PC-3 (cell line): Measurements from ENCODE around the gene RAB11FIP4. TPM values are rescaled to one million over a fixed set of nuclear protein-coding genes. Genes with fewer than 3 reads are reported as not detected.

Experiments used
- ATAC-seq: fragments of 200-7000 bp; cut with Tn5 transposase; 2 replicates; pipeline ENCODE4 v1.9.1; 2020; ENCODE audit warnings: mild to moderate bottlenecking, moderate library complexity
- BruUV-seq: library from RNA; stranded (reverse); fragments of 400-500 nt; replicated peaks from 2 replicates; lab custom pipeline; 2021; lab: Mats Ljungman, UMichigan
- CTCF ChIA-PET: fragments of 300-600 bp; sonication (Branson Sonifier 250); formaldehyde crosslinking; loops from one replicate; lab custom pipeline; 2022; ENCODE audit warnings: antibody characterized with exemption; lab: Charles Lee
- POLR2A ChIA-PET: fragments of 300-600 bp; sonication (Branson Sonifier 250); formaldehyde crosslinking; loops from one replicate; lab custom pipeline; 2022; ENCODE audit warnings: antibody characterized with exemption; ENCODE audit not compliant: unreplicated experiment; lab: Charles Lee
- DNase-seq: peaks from one replicate; pipeline ENCODE4 v3.0.0-alpha.2; 2015
- H2AFZ ChIP-seq: fragments of 300-600 bp; sonication (generic); 2 replicates; pipeline ENCODE4 v1.6.0; 2016; ENCODE audit warnings: antibody characterized with exemption, low read length
- H3F3A ChIP-seq: fragments of 300-600 bp; sonication (generic); one replicate; pipeline ENCODE4 v1.6.0; 2017; ENCODE audit warnings: antibody characterized with exemption, low read length, control low read depth, mild to moderate bottlenecking; ENCODE audit not compliant: unreplicated experiment
- H3K27ac ChIP-seq: fragments of 300-600 bp; sonication (generic); 2 replicates; pipeline ENCODE4 v1.5.1; 2016; ENCODE audit warnings: mild to moderate bottlenecking, low read length
- H3K27me3 ChIP-seq: fragments of 300-600 bp; sonication (generic); 2 replicates; pipeline ENCODE4 v1.6.1; 2016; ENCODE audit warnings: low read length, mixed read lengths
- H3K36me3 ChIP-seq: fragments of 300-600 bp; sonication (generic); 2 replicates; pipeline ENCODE4 v1.6.1; 2016; ENCODE audit warnings: low read depth, mixed run types, low read length, mixed read lengths
- H3K4me1 ChIP-seq: fragments of 300-600 bp; sonication (generic); 2 replicates; pipeline ENCODE4 v1.5.1; 2016; ENCODE audit warnings: low read length; ENCODE audit not compliant: insufficient read depth
- H3K4me2 ChIP-seq: fragments of 300-600 bp; sonication (generic); 2 replicates; pipeline ENCODE4 v1.6.0; 2016; ENCODE audit warnings: low read length
- H3K4me3 ChIP-seq: fragments of 300-600 bp; sonication (generic); 2 replicates; pipeline ENCODE4 v1.5.1; 2016; ENCODE audit warnings: mild to moderate bottlenecking, low read length, mixed read lengths
- H3K79me2 ChIP-seq: fragments of 300-600 bp; sonication (generic); 2 replicates; pipeline ENCODE4 v1.6.1; 2017; ENCODE audit warnings: low read length, mixed read lengths
- H3K9ac ChIP-seq: fragments of 300-600 bp; sonication (generic); 2 replicates; pipeline ENCODE4 v1.6.0; 2016; ENCODE audit warnings: mild to moderate bottlenecking, low read length
- H3K9me2 ChIP-seq: fragments of 300-600 bp; sonication (generic); replicated peaks from 2 replicates; pipeline ENCODE4 v1.6.1; 2016; ENCODE audit warnings: mixed run types, low read length, mixed read lengths
- H3K9me3 ChIP-seq: fragments of 300-600 bp; sonication (generic); 2 replicates; pipeline ENCODE4 v1.6.1; 2016; ENCODE audit warnings: low read length, mixed read lengths
- H4K20me1 ChIP-seq: fragments of 300-600 bp; sonication (generic); 2 replicates; pipeline ENCODE4 v1.6.1; 2016; ENCODE audit warnings: low read length, mixed read lengths
- CTCF ChIP-seq: fragments of 300-600 bp; sonication (generic); conservative IDR thresholded peaks from 2 replicates; pipeline ENCODE4 v1.5.1; 2017; ENCODE audit warnings: antibody characterized with exemption, low read depth, mild to moderate bottlenecking, low read length
- EZH2 ChIP-seq: fragments of 300-600 bp; sonication (generic); IDR thresholded peaks from one replicate; pipeline ENCODE4 v1.6.1; 2017; ENCODE audit warnings: antibody characterized with exemption, mild to moderate bottlenecking, low read length; ENCODE audit not compliant: unreplicated experiment
- EZH2phosphoT487 ChIP-seq: fragments of 300-600 bp; sonication (generic); IDR thresholded peaks from 2 replicates; pipeline ENCODE4 v1.6.1; 2018; ENCODE audit warnings: mild to moderate bottlenecking, antibody characterized with exemption, low read length, borderline replicate concordance
- intact Hi-C: fragments of 100-400 bp; cut with micrococcal nuclease; formaldehyde crosslinking; loops from 2 replicates; pipeline ENCODE4 v1.9.0; 2023
- total RNA-seq: library from RNA; depleted of rRNA; stranded (reverse); fragments of >200 nt; gene quantifications from 2 replicates; pipeline ENCODE4 v1.2.3, GENCODE V29; 2014

The RAB11FIP4 gene
- total RNA-seq, 1 experiment from 2014 or later = 4.2 TPM

- Histone ChIP-seq H3K9ac (no peak overlapping the region), H3K4me1 (peaks cover 31% of the 10 kb centered on the region), H3K4me3 (no peak overlapping the region), H3K27ac (no peak overlapping the region), H3F3A (no peaks in the 10 kb centered on the region), H3K4me2 (no peak overlapping the region), H3K79me2 (no peaks in the 10 kb centered on the region), H3K9me3 (no peaks in the 10 kb centered on the region), H2AFZ (no peak overlapping the region), H4K20me1 (no peaks in the 10 kb centered on the region), H3K27me3 (no peaks in the 10 kb centered on the region), H3K9me2 (no peaks in the 10 kb centered on the region), H3K36me3 (no peaks in the 10 kb centered on the region)
- intact Hi-C loops = no loop called here
- ChIA-PET POLR2A (no interaction called here), CTCF (no interaction called here)
- no TSS peak for BruUV-seq
- DNase-seq (no peak), ATAC-seq (no peak)
- TF ChIP-seq EZH2phosphoT487 (no peak), CTCF (no peak)
Observed at GRCh38 chr17:31584438-31585279, 193.2 kb downstream of the RAB11FIP4 start.

GRCh38 chr17:31585280-31585630 is 193.8 kb downstream of the RAB11FIP4 start:
- Histone ChIP-seq H3K27ac (no peak overlapping the region), H2AFZ (no peak overlapping the region), H3F3A (no peaks in the 10 kb centered on the region), H3K4me3 (no peak overlapping the region), H3K9ac (no peak overlapping the region), H3K9me2 (no peaks in the 10 kb centered on the region), H3K79me2 (no peaks in the 10 kb centered on the region), H3K9me3 (no peaks in the 10 kb centered on the region), H4K20me1 (no peaks in the 10 kb centered on the region), H3K27me3 (no peaks in the 10 kb centered on the region), H3K4me1 (peaks cover 26% of the 10 kb centered on the region), H3K4me2 (no peak overlapping the region), H3K36me3 (no peaks in the 10 kb centered on the region)
- intact Hi-C loops = no loop called here
- TF ChIP-seq CTCF = no peak
- TF ChIP-seq EZH2phosphoT487 = no peak
- TF ChIP-seq EZH2 = no peak
- CTCF ChIA-PET = no interaction called here
- ATAC-seq (no peak), DNase-seq (no peak)
- POLR2A ChIA-PET = no interaction called here
- no TSS peak for BruUV-seq

GRCh38 chr17:31586946-31587345 is 195.5 kb downstream of the RAB11FIP4 start:
- Histone ChIP-seq H3K27me3 (no peaks in the 10 kb centered on the region), H2AFZ (no peak overlapping the region), H3K4me1 (peaks cover 9% of the 10 kb centered on the region), H3K79me2 (no peaks in the 10 kb centered on the region), H3K27ac (no peak overlapping the region), H3F3A (no peaks in the 10 kb centered on the region), H3K9ac (no peak overlapping the region), H3K9me2 (no peaks in the 10 kb centered on the region), H4K20me1 (no peaks in the 10 kb centered on the region), H3K36me3 (no peaks in the 10 kb centered on the region), H3K4me2 (no peak overlapping the region), H3K4me3 (no peak overlapping the region), H3K9me3 (no peaks in the 10 kb centered on the region)
- TF ChIP-seq EZH2 (no peak), CTCF (no peak), EZH2phosphoT487 (no peak)
- no TSS peak for BruUV-seq
- ATAC-seq (no peak), DNase-seq (no peak)
- ChIA-PET POLR2A (interaction anchor here (0.6 kb wide), 1 partner anchor 353 kb away, joined by 14 read pairs; no protein-coding TSS in a partner anchor), CTCF (no interaction called here)
- intact Hi-C loops = no loop called here
